Embryonic facial prominence (tissue), 1 donor: ENCODE measurements around the gene SHTN1.

Experiments
- DNase-seq: peaks from one replicate; pipeline ENCODE4 v3.0.0-alpha.2; 2016; ENCODE audit errors: extremely low spot score

SHTN1 gene

GRCh38 chr10:116870949-116871348, 134.0 kb downstream of the SHTN1 start:
- no peak for DNase-seq

GRCh38 chr10:116868722-116869121, 136.3 kb downstream of the SHTN1 start:
- no peak for DNase-seq

GRCh38 chr10:116868198-116868676, 136.8 kb downstream of the SHTN1 start:
- no peak for DNase-seq

GRCh38 chr10:116866987-116867595, 137.9 kb downstream of the SHTN1 start:
- DNase-seq: no peak

- no peak for DNase-seq
Observed at GRCh38 chr10:116866066-116866465, 138.9 kb downstream of the SHTN1 start.

GRCh38 chr10:116864436-116864835, 140.6 kb downstream of the SHTN1 start:
- DNase-seq: no peak

GRCh38 chr10:116861796-116862195, 143.2 kb downstream of the SHTN1 start:
- DNase-seq: no peak

- DNase-seq: no peak
Observed at GRCh38 chr10:116857156-116857555, 147.8 kb downstream of the SHTN1 start.

GRCh38 chr10:116853701-116854100, 151.3 kb downstream of the SHTN1 start:
- DNase-seq: no peak

- DNase-seq: no peak
Observed at GRCh38 chr10:116853287-116853686, 151.7 kb downstream of the SHTN1 start.

GRCh38 chr10:116852246-116852645, 152.7 kb downstream of the SHTN1 start:
- no peak for DNase-seq

GRCh38 chr10:116850058-116850611, 154.9 kb downstream of the SHTN1 start:
- DNase-seq: no peak

- DNase-seq: peak; percentile 89
Observed at GRCh38 chr10:116849248-116850057, 155.5 kb downstream of the SHTN1 start, which contains the start of gene ENO4. TSS of gene ENO4 (plus strand) at chr10:116849499. CDS start at chr10:116849567, 68 bp downstream.

- DNase-seq: no peak
Observed at GRCh38 chr10:116848944-116849247, 156.1 kb downstream of the SHTN1 start.

- no peak for DNase-seq
Observed at GRCh38 chr10:116848032-116848943, 156.7 kb downstream of the SHTN1 start.

GRCh38 chr10:116845823-116846222, 159.2 kb downstream of the SHTN1 start:
- no peak for DNase-seq

- no peak for DNase-seq
Observed at GRCh38 chr10:116840389-116841075, 164.5 kb downstream of the SHTN1 start.

GRCh38 chr10:116838143-116838725, 166.8 kb downstream of the SHTN1 start:
- no peak for DNase-seq

GRCh38 chr10:116836902-116837523, 168.0 kb downstream of the SHTN1 start:
- no peak for DNase-seq

GRCh38 chr10:116836083-116836482, 168.9 kb downstream of the SHTN1 start:
- no peak for DNase-seq
